ENCODE measurements around the gene FAR2.

Gene FAR2

GRCh38 chr12:29171421-29172258 is 22.6 kb downstream of the FAR2 start:
- TF ChIP-seq CREB1 (IDR thresholded peaks at IDR 0.05; ENCODE audit: low read depth) (no peak), ZBTB7A (IDR thresholded peaks at IDR 0.05; ENCODE audit: low read depth) (no peak), EP300 (IDR thresholded peaks at IDR 0.05; ENCODE audit: borderline replicate concordance) (no peak)

GRCh38 chr12:29176941-29177340 is 27.9 kb downstream of the FAR2 start:
- no peak for TF ChIP-seq USF1 (IDR thresholded peaks at IDR 0.05)
- no peak for TF ChIP-seq TCF12 (IDR thresholded peaks at IDR 0.05; ENCODE audit: low read depth)
- no peak for TF ChIP-seq TAF1 (IDR thresholded peaks at IDR 0.05; ENCODE audit: low read depth)
- TF ChIP-seq CEBPB (IDR thresholded peaks at IDR 0.05): no peak
- TF ChIP-seq MAX (IDR thresholded peaks at IDR 0.05): no peak
- TF ChIP-seq FOXM1 (IDR thresholded peaks at IDR 0.05; ENCODE audit: borderline replicate concordance, low read depth): no peak
- no peak for TF ChIP-seq EGR1 (IDR thresholded peaks at IDR 0.05)
- no peak for TF ChIP-seq EP300 (IDR thresholded peaks at IDR 0.05; ENCODE audit: borderline replicate concordance)

- no peak for TF ChIP-seq TAF1 (IDR thresholded peaks at IDR 0.05; ENCODE audit: low read depth)
- TF ChIP-seq REST (IDR thresholded peaks at IDR 0.05; ENCODE audit: low read depth): no peak
- TF ChIP-seq CREB1 (IDR thresholded peaks at IDR 0.05; ENCODE audit: low read depth): no peak
- TF ChIP-seq EGR1 (IDR thresholded peaks at IDR 0.05): no peak
Measured at GRCh38 chr12:29187756-29188155, 38.7 kb downstream of the FAR2 start.

- TF ChIP-seq EGR1 (IDR thresholded peaks at IDR 0.05) (no peak), NFIC (IDR thresholded peaks at IDR 0.05) (no peak), TEAD4 (IDR thresholded peaks at IDR 0.05) (no peak), EP300 (IDR thresholded peaks at IDR 0.05; ENCODE audit: borderline replicate concordance) (no peak), REST (IDR thresholded peaks at IDR 0.05; ENCODE audit: low read depth) (no peak), ZBTB7A (IDR thresholded peaks at IDR 0.05; ENCODE audit: low read depth) (no peak), CREB1 (IDR thresholded peaks at IDR 0.05; ENCODE audit: low read depth) (no peak), CEBPB (IDR thresholded peaks at IDR 0.05) (no peak), TAF1 (IDR thresholded peaks at IDR 0.05; ENCODE audit: low read depth) (no peak), RAD21 (IDR thresholded peaks at IDR 0.05; ENCODE audit: low read depth) (no peak), YY1 (IDR thresholded peaks at IDR 0.05; ENCODE audit: low read depth) (no peak), MAX (IDR thresholded peaks at IDR 0.05) (no peak), TCF12 (IDR thresholded peaks at IDR 0.05; ENCODE audit: low read depth) (no peak), FOXM1 (IDR thresholded peaks at IDR 0.05; ENCODE audit: borderline replicate concordance, low read depth) (no peak), USF1 (IDR thresholded peaks at IDR 0.05) (no peak)
Measured at GRCh38 chr12:29191267-29191850, 42.3 kb downstream of the FAR2 start.

GRCh38 chr12:29198901-29199300 is 49.8 kb downstream of the FAR2 start:
- TF ChIP-seq TAF1 (IDR thresholded peaks at IDR 0.05; ENCODE audit: low read depth): no peak
- TF ChIP-seq REST (IDR thresholded peaks at IDR 0.05; ENCODE audit: low read depth): no peak
- no peak for TF ChIP-seq TCF12 (IDR thresholded peaks at IDR 0.05; ENCODE audit: low read depth)
- no peak for TF ChIP-seq ZBTB7A (IDR thresholded peaks at IDR 0.05; ENCODE audit: low read depth)
- no peak for TF ChIP-seq MAX (IDR thresholded peaks at IDR 0.05)
- TF ChIP-seq EGR1 (IDR thresholded peaks at IDR 0.05): no peak
- TF ChIP-seq FOXM1 (IDR thresholded peaks at IDR 0.05; ENCODE audit: borderline replicate concordance, low read depth): no peak
- no peak for TF ChIP-seq CREB1 (IDR thresholded peaks at IDR 0.05; ENCODE audit: low read depth)
- TF ChIP-seq YY1 (IDR thresholded peaks at IDR 0.05; ENCODE audit: low read depth): no peak
- TF ChIP-seq RAD21 (IDR thresholded peaks at IDR 0.05; ENCODE audit: low read depth): no peak
- no peak for TF ChIP-seq CEBPB (IDR thresholded peaks at IDR 0.05)
- no peak for TF ChIP-seq TEAD4 (IDR thresholded peaks at IDR 0.05)
- no peak for TF ChIP-seq EP300 (IDR thresholded peaks at IDR 0.05; ENCODE audit: borderline replicate concordance)
- no peak for TF ChIP-seq USF1 (IDR thresholded peaks at IDR 0.05)
- TF ChIP-seq NFIC (IDR thresholded peaks at IDR 0.05): no peak
